HG03097 (cell line): Measurements from ENCODE around the gene LURAP1L.

Source experiments
- ATAC-seq: cut with Tn5 transposase; IDR thresholded peaks from one replicate; pipeline ENCODE4 v1.9.1; 2021; ENCODE audit not compliant: unreplicated experiment, low FRiP score

Gene LURAP1L, protein sequence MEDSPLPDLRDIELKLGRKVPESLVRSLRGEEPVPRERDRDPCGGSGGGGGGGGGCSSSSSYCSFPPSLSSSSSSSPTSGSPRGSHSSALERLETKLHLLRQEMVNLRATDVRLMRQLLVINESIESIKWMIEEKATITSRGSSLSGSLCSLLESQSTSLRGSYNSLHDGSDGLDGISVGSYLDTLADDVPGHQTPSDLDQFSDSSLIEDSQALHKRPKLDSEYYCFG

DNA sequence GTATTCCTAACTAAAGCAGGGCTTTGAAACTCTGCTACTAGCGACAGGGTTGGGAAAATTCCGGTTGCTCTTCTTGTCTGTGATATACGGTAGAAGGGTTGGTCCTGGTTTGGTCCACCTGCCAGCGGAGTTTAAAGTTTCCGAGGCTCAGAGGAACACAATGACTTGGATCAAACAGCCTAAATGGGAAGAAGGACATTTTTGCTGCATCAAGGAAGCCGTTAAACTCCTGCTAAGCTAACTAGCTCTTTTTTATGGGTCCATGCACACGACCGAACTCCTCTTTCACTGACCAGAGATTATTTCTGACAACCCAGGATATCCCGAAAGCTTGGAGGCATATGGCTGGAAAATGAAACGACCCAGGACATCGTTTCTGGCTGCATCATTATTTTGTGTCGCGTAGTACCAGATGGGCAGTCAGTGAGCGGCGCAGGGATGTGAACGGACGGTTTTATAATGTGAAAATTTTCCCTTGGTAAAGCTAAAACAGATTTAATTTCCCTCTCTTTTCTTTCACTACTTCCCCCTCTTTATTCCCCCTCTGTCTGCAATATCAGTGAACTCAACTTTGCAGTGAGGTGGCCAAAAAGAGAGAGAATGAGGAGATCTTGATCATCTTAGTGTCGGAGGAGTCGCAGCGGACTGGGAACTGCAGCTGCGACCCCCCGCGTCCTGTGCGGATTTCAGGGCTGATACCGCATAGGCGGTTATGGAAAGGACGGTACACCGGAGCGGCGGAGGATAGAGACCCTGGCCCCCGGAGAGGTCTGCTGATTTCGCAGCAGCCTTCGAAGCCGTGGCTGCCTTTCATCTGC lies at the start of gene LURAP1L:
Gene LURAP1L, plus strand, starts transcription at position 160 of the 818 bp plus-strand sequence. CDS start 696 bp downstream, outside the sequence.
- no peak for ATAC-seq

DNA sequence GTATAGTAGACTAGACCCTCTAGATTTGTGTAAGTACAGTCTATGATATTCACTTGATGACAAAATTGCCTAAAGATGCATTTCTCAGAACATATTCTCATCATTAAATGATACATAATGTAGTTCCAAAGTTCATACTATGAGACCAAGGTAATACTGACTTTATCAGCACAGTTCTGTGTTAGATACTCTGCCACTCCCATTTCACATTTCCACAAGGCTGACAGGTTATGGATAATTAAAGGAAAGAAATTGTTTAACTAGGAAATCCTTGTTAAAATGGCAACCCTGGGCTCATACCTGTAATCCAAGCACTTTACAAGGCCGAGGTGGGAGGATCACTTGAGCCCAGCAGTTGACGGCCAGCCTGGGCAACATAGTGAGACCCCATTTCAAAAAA lies 48.0 kb upstream of the LURAP1L start:
- no peak for ATAC-seq

DNA sequence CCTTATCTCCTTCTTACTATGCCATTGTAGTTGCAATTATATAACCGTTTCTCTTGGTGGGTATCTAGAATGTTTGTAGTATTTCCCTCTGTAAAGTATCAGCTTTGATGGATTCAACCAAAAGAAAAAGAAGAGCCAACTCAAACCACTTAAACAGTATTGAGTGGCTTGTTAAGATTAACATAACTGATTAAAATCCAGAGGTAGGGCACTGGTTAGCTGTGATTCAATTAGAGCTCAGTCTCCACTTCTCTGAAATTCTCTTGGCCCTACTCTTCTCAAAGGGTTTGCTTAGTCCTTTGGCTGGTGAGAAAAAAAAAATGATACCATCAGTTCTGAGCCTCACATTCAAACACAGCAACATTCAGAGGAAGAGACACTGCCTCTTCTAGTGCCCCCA lies 44.6 kb upstream of the LURAP1L start:
- ATAC-seq, result no peak

DNA sequence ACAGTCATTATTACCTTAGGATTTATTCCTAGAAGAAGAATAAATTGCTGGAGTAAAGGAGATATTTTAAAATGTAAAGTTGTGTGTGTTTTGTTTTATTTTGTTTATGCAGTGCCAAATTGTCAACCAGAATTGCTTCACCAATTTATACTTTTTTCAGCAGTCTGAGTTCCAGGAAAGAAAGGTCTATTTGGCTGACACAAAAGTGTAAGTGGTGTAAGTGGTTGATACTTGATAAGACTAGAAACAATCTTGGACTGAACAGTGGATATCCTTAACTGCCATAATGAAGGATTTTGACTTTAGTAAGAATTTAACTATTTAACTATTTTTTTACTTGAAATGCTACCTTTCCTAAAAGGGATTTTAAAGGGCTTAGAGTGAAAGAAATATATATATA lies 43.9 kb upstream of the LURAP1L start:
- no peak for ATAC-seq

DNA sequence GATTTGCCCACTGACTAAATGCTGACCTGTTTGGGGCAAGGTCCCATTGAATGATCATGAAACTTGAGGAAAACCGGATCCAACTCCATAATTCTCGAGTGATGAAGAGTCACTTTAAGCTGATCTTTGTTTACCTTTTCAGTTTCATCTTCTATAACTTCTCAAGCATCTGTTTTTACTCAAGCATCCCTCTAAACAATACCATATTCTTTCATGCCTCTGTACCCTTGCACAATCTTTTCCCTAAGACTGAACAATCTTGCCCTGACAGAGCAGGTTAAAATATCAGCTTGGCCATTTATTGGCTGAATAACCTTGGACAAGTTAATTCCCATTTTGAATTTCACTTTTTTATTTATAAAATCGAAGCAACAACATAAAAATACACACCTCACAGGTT lies 41.8 kb upstream of the LURAP1L start:
- ATAC-seq, result no peak

DNA sequence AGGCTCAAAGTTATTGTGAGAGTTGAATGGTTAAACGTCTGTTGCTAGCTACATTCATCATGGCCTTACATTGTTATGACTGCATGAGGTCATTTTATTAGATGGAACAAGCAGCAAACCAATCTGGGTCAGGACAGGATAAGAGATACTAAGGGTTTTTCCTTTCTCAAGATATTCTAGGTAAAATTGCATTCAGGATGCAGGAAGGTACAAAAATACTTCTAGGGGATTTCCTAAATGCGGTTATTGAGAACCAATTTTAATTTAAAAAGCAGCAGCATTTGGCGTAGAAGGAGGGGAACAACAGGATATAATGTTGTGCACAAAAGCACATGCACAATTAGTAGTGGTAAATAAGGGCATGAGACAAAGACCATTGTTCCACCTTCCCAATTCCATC lies 39.2 kb upstream of the LURAP1L start:
- ATAC-seq, result no peak

DNA sequence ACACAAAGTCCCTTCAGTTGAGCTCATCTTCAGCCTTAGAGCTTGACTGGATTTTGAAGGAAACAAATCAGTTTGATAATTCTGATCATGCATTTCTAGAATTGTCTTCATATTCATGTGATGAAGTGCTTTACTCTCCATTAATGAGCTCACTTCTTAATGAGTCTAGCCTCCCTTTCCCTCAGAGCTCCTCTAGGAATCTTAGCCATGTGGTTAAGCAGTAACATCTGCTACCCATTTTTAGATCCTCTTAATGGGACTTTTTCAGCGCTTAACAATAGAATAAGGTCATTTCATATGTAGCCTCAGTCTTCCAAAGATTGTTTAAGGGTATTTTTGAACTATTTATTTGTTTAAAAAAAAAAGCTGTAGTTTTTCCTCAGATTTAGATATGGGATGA lies 36.9 kb upstream of the LURAP1L start:
- no peak for ATAC-seq

DNA sequence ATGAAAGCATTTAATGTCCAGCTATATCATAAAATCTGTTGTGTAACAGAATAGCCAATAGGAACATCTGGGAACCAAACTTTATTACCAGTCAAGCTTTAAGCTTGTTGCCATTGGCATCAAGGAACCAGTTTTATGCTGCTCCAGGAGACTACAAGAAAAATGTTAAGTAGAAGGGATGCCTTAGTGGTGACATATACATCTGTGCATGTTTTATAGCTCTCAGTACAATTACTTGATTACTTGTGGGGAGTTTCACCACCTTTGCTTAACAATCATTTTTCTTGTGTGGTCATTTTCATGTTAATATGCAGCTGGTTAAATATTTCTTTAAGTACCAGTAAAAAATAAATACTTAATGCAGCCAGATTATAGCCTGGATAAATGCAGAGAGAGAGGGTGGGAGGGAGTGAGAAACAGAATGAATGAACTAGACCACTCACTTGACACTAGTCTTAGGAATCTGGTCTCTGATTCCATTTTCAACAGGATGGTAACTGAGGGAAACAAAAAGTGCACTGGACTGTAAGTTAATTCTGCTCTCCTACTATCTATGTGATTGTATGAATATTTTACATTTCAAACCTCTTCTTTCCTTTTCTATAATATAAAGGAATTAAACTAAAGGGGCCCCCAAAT lies 35.7 kb upstream of the LURAP1L start:
- no peak for ATAC-seq

DNA sequence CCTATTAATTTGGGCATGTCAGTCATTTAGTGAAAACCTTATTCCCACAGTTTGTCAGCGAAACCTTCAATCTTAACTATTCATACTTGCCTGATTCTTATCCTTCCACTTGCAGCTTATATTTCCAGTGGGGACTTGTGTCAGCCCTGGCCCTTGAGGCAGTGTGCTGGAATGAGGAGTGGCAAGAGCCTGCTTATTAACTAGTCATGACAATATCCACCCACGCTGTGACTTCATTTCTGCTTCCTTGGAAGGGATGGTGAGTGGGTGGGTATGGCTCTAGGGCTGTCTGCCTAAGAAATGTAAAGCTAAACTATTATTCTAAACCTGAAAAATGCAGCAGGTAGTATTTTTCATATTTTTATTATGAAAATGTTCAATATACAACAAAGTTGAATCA lies 34.0 kb upstream of the LURAP1L start:
- ATAC-seq, result no peak

DNA sequence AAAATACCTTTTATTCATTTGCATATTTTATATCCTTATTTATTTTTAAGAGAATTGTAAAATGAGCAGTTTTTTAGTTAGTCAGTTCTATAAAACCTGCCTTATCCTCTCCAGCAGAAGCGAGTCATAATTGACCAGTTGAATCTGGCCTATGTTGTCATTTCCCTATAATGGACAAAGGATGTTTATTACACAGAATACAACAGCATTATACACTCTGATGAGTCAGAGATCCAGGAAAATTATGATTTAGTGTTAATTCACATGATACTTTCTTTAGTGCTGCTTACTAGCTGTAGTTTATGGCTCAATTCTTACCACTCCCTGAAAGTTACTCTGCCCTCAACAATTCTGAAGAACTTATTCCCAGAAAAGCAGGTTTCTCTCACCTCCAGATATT lies 26.8 kb upstream of the LURAP1L start:
- no peak for ATAC-seq

DNA sequence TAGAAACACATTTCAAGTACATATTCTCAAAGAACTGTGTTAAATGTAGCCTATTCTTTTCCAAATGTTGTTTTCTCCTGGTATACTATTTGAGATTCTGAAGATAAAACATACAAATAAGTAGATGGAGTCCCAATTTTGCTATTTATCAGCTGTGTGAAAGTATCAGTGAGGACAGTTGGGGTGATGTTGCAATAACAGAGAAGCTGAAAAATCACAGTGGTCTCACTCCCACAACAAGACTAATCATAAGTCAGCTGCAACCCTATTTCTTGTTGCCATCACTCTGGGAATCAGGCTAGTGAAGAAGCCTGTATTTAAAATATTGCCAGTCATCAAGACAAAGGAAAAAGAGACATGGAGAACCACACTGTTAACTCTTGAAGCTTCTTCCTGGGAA lies 25.9 kb upstream of the LURAP1L start:
- ATAC-seq, result no peak

DNA sequence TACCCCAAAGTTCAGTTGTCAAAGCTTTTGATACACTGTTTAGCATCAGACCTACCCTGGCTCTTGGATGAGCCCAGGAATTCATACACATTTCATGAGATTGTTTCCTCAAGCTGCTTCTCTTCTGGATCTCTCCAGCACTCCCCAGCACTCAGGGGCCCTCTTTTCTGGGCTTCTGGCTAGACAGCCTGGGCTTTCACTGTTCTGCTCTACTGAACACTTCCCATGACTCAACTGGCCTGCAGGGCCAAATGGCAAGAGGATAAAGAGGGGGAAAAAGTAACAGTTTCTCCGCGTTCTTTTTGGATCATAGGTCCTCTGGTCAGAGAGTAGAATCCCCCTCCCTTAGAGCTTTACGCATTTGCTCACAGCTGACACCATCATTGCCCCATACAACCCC lies 20.9 kb upstream of the LURAP1L start:
- no peak for ATAC-seq

DNA sequence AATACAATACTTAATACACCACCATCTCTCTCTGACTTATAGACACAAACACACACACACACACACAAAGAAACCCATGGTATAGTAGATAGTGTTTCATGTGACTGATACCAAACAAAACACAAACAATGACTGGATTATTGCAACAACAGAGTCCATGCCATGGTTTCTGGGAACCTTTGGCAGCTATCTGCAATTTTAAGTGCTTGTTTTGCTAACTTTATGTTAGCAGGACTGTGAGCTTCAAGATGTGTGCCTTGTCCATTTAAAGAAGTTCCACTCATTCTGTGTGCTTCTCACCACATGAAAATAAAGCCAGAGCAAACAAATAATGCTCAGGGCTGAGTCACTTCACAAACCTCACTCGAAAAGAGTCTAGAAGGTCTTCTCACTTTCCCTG lies 15.1 kb upstream of the LURAP1L start:
- no peak for ATAC-seq

DNA sequence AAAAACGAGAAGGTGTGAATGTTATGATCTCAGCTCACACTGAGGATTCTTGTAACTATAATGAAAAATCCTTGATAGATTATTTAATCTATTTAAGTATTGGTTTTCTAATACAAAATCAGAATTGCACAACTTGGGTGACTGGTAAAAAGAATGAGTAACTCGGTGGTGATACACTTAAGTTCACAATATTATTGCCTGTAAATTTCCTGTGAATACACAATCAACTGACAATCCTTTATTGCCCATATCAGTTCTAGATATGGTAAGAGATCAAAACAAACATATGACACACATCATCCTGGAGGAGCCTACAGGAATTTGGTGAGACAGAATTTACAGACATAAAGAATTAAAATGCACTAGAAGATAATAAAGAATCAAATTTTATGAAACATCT lies 14.1 kb upstream of the LURAP1L start:
- no peak for ATAC-seq

DNA sequence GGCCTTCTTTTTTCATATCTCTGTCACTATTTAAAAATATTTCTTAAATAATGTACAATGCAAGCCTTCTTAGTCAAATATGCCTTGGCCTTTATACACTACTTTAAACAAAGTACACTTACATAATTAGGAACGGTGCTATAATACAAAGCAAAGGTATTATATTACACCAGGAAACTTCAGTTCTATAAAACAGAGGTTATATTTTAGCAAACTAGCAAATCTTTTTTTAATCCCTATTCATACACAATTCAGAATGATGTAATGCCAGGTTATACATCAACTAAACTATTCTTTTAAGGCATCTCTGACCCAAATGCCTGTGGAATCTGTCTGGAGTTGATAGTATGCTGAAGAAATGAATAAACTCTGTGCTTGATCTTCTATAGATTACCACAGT lies 10.7 kb upstream of the LURAP1L start:
- no peak for ATAC-seq

DNA sequence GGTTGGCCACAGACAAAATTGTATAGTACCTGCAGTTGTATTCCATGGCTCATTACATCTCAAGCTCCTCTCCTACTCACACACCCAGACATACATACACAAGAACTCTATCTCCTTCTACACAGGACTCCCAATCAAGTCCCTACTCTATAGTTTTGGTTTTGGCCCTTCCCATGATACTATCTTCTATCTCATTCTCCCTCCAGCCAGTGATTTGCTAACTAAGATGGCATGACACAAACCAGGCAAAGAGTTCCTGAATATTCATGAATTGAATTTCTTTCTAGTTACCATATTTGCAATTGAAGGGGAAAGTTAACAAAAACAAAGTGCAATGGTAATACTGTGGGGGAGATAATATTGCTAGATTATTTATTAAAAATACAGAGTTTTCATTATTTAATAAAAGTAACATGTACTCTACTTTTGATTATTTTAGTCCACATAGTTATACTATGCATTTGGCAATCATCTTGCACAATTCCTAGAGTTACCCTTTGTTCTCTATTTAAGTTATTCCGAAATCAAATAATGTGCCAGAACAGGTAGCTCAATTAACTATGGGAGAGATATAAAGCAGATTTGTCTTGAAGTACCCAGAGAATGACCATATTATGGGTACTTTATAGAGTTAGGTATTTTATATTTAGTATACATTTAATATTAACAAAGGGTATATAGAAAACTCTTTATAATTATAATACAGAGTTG lies 9.6 kb upstream of the LURAP1L start:
- no peak for ATAC-seq

DNA sequence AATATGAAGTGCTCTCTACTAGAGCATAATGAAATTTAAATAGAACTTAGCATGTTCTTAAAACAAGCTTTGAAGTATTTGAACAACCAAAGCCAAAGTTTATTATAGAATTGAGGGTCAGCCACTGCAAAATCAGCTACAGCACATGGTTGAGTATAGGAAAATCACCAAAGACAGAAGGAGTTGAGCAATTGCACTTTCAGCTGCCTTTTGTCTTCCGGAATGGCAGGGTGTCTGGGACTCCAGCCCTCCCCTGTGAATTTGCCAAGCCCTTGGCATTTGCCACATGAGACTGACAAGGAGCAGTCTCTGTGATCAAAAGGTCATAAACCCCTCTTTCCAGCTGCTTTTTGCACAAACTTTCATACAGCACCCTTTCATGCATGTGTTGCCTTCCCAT lies 8.5 kb upstream of the LURAP1L start:
- no peak for ATAC-seq

DNA sequence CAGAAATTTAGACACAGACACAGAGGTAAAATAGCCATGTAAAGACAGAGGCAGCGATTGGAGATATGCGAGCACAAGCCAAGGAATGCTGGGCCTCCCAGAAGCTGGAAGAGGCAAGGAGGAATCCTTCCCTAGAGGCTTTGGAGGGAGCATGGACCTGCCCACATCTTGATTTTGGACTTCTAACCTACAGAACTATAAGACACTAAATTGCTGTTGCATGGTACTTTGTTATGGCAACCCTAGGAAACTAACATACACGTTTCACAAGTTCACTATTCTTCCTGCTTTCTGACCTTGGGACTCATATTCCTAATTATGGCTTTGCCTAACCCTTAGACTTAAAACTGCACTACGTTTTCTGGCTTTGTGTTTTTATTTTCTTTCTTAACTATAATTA lies 4.6 kb upstream of the LURAP1L start:
- no peak for ATAC-seq

DNA sequence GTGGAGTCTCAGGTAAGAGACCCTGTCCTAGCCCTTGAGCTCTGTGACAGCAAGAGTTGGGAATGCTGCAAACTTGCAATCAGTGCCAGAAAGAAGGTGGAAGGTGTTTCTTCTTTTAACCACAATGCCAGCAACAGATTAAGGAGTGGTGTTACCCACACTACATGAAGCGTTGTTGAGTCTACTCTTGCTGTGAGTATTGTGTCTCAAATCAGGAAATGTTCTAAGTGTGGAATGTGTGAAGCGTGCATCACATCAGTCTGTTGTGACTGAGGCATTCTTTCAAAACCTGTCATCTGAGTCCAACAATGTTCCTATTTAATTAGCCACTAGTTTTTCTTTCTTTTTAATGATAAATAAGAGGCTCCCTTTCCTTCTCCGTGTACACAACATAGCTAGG lies 2.9 kb upstream of the LURAP1L start:
- no peak for ATAC-seq

DNA sequence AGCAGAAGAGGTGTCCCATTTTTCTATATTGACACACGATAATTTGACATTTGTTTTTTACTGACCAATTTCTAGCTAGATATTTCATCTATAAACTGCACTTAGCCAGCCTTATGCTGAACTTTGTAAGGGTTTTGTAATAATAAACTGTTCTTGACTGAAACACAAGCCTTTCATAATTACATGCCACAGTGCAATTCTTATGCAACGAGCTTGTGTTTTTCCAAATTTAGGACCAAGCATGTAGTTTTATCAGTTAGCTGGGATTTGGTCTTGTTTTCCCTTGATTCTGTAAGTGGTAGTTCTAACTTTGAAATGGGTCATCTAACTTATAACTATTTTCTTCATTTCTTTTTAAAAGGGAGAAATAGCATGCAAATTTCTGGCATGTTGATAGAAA lies 1.3 kb upstream of the LURAP1L start:
- no peak for ATAC-seq
